GM18517 (cell line): ENCODE results near the gene SBF2.
"Not testable (repeated sequence)": the region's sequence is repeated elsewhere in the genome, so short reads cannot be mapped to it uniquely, and the experiment has no call there.

Source experiments
- ATAC-seq: cut with Tn5 transposase; IDR thresholded peaks from one replicate; pipeline ENCODE4 v1.9.1; 2021; ENCODE audit warnings: mild to moderate bottlenecking, moderate library complexity; ENCODE audit not compliant: unreplicated experiment

SBF2 gene

DNA sequence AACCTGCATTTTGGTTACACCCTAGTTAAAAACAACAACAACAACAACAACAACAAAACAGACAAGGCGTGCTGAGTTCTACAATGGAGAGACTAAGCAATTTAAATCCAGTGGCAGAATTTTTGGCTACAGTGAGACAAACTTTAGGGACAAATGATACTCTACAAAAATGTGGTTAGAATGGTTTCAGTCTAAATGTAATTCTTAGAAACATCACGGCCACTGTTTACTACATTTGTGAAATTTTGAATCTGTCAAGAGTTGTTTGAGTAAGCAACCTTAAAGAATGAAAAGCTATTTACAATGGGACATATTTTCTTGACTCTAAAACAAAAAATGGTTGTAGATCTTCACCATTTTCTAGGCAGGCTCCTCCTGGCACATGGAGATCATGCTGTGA, 370.7 kb downstream of the SBF2 start:
- no peak for ATAC-seq

- no peak for ATAC-seq
Observed at GRCh38 chr11:9922806-9923205, 371.2 kb downstream of the SBF2 start.

DNA sequence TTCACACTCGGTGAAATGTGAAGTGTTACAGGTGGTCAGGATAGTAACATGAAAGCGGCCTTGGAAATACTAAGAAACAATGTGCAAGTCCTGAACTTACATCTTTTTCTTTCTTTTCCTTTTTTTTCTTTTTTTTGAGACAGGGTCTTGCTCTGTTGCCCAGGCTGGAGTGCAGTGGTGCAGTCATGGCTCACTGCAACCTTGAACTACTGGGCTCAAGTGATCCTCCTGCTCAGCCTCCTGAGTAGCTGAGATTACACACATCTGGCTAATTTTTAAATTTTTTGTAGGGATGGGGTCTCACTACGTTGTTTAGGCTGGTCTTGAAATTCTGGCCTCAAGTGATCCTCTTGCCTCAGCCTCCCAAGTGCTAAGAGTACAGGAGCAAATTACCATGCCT, 377.5 kb downstream of the SBF2 start:
- ATAC-seq = no peak

GRCh38 chr11:9914064-9914463, 380.0 kb downstream of the SBF2 start:
- ATAC-seq = no peak

GRCh38 chr11:9905960-9906791, 387.8 kb downstream of the SBF2 start:
- no peak for ATAC-seq

DNA sequence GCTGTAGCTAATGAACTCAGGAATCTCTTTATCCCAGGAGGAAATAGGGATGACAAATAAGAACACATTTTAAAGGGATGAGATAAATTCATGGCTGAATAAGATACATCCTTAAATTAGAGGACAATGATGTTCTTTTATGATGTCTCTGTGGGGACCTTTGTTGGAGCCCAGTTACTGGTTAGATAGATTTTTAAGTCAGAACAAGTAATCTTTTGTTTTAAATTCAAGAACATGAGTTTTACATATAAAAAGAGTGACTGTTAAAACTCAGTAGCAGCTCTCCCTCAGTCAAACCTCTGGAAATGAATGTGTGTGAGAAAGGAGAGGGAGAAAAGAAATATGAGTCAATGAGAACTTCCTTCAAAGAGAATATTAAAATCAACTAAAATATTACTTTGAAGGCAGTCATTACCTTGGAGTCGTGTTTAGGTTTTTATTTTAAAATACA, 388.5 kb downstream of the SBF2 start:
- no peak for ATAC-seq

DNA sequence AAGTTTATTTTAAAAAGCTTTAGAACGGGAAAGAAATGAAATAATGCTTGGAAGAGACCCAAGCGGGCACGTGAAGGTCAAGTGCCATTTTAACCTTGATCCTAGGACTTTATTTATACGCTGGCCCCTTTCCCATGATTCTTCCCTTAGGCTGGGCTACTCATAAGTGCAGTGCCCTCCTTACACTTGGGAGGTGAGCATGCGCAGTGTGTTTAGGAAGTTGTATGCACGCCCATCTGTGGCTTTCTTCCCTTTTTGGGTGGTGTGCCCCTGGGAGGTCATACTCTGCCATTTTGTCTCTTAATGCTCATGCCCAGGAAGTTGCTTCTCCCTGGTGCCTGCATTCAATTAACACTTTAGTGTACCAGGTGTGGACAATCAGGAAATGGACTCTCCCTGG, 390.4 kb downstream of the SBF2 start:
- no peak for ATAC-seq

GRCh38 chr11:9901943-9902342, 392.1 kb downstream of the SBF2 start:
- no peak for ATAC-seq

GRCh38 chr11:9900253-9900652, 393.8 kb downstream of the SBF2 start:
- ATAC-seq = not testable (repeated sequence)

DNA sequence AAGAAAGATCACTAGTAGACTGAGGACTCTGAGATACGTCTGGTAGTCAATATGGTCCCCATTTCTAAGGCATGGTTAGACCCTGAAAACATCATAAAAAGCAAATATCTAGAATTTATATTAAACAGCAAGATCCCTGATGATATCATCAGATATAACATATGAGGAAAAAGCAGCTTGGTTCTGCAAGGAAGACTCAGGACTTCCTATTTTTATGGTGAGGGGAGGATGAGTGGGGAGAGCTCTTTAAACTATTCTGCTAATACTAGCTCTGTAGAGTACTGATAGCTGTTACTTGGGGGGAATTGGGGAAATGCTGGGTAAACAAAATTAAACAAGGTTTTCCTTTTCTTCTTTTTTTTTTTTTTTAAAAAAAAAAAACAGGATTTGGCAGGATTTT, 394.3 kb downstream of the SBF2 start:
- no peak for ATAC-seq

DNA sequence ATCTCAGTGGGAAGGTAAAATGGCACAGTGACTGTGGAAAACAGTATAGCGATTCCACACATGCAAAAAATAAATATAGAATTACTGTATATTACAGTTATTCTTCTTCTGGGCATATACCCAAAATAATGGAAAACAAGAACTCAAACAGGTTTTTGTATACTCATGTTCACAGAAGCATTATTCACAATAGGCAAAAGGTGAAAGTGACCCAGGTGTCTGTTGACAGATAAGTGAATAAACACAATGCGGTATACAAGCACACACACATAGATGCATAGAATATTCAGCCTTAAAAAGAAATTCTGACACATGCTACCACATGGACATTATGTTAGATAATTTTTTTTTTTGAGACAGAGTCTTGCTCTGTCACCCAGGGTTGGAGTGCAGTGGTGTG, 397.1 kb downstream of the SBF2 start:
- no peak for ATAC-seq

DNA sequence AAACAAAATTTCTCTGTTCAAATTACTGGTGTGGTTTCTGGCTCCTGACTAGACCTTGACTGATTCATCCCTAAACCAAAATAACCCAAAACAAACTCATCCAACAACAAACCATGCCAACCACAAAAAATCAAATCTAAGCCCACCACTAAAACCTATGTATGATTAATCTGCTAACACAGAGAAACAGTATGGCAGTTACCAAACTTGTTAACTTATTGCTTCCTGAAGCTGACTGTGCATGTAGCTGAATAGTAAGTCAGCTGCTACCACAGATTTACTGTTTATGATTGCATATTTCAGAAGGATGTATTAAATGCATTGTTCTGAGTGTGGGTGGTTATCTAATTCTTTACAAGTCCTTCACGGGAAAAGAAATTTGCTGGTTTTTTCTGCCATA, 399.0 kb downstream of the SBF2 start:
- ATAC-seq = no peak

- ATAC-seq = no peak
Observed at GRCh38 chr11:9893474-9893873, 400.5 kb downstream of the SBF2 start.

DNA sequence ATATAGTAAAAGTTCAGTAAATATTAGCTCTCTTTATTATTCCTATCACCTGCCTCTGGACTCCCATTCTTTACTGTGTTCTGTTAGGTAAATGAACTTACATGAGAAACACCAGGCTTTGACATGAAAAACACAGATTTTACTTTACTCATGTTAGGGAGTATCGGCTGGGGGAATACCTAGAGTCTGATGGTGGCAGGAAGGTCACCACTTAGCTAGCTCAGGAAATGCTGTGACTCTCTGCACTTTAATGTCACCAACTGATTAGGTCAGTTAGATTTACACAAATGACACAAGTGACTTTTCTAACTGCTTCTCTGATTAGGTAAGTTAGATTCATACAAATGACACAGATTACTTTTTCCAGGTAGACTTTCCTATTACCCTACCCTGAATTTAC, 405.1 kb downstream of the SBF2 start:
- ATAC-seq = no peak

- ATAC-seq = no peak
Observed at GRCh38 chr11:9887472-9887871, 406.5 kb downstream of the SBF2 start.

- no peak for ATAC-seq
Observed at GRCh38 chr11:9886595-9886994, 407.4 kb downstream of the SBF2 start.

DNA sequence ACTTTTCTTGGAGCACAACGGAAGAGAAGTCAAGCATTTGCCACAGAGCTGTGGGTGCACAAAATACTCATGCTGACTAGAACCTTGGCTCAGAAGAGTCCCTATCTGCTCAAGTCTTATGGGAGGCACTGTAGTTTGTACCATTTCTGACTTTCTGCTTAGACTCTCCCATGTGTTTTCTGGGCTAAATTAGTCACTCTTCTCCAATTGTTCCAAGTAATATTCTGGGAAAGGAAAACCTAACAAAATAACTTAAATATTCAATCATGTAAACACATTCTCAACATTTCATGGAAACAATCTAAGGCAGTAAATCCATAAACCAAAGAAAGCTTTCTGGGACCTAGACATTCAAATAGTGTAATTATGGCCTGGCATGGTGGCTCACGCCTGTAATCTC, 409.4 kb downstream of the SBF2 start:
- no peak for ATAC-seq

- ATAC-seq = no peak
Observed at GRCh38 chr11:9880657-9881056, 413.4 kb downstream of the SBF2 start.

- no peak for ATAC-seq
Observed at GRCh38 chr11:9878936-9879335, 415.1 kb downstream of the SBF2 start.

DNA sequence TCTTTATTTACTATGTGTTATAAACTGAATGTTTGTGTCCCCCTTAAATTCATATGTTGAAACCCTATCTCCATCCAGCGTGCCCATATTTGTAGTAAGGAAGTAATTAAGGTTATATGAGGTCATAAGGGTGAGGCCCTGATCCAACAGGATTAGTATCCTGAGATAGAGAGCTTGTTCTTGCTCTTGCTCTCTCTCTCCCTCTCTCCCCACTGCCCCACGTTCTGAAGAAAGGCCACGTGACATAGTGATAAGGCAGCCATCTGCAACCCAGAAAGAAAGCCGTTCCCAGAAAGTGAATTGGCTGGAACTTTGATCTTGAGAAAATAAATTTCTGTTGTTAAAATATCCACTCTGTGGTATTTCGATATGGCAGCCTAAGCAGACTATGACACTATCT, 417.7 kb downstream of the SBF2 start:
- ATAC-seq = no peak

DNA sequence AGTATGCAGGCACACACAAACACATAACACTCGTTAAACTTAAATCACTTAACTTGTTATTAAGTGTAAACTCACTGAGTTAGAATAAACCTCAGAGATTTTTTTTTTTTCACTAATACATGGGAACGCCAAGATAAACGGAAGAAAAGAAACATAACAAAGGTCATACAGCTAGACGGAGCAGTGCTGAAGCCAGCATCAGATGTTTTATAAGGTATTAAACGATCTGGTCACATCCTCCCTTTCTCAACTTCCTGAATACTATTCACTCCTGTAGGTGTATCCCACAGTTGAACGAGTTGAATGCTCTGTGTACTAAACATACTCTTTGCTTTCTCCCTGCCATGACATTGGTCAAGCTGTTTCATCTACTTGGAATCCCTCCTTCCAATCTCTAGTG, 418.2 kb downstream of the SBF2 start:
- ATAC-seq = no peak

- no peak for ATAC-seq
Observed at GRCh38 chr11:9875399-9875798, 418.6 kb downstream of the SBF2 start.

GRCh38 chr11:9874466-9874865, 419.6 kb downstream of the SBF2 start:
- no peak for ATAC-seq
